Upper lobe of left lung (tissue), 4 donors: ENCODE data around the gene CREB1.

Experiments used
- CTCF ChIP-seq, 6 experiments: fragments of 450-650 bp in 4 of 6; fragments of 200-600 bp in 2 of 6; sonication (generic) in 2 of 6; IDR thresholded peaks; one replicate each; pipeline ENCODE4 v1.5.1; 2016 to 2019; ENCODE audit warnings: antibody characterized with exemption in 6 of 6
- EP300 ChIP-seq, 4 donors: sonication (generic); formaldehyde crosslinking; IDR thresholded peaks; one replicate each; pipeline ENCODE4 v1.5.1; 2017; ENCODE audit warnings: antibody characterized with exemption in 4 of 4, control low read depth in 2 of 4
- POLR2A ChIP-seq, 4 donors: fragments of 450-650 bp; IDR thresholded peaks; one replicate each; pipeline ENCODE4 v1.5.1; 2016 to 2017; ENCODE audit warnings: antibody characterized with exemption in 4 of 4, mild to moderate bottlenecking in 2 of 4
- POLR2AphosphoS5 ChIP-seq, 2 donors: sonication (generic); formaldehyde crosslinking; IDR thresholded peaks; one replicate each; pipeline ENCODE4 v1.5.1; 2017; ENCODE audit warnings: antibody characterized with exemption in 2 of 2

GRCh38 chr2:207483066-207483465, 46.7 kb upstream of the CREB1 start:
- TF ChIP-seq CTCF (IDR thresholded peaks at IDR 0.05) (no peak), POLR2A (IDR thresholded peaks at IDR 0.05) (no peak), POLR2AphosphoS5 (IDR thresholded peaks at IDR 0.05) (no peak), EP300 (IDR thresholded peaks at IDR 0.05) (no peak)
